Activated T-cell treated with anti-CD3 and anti-CD28 coated beads, Interleukin-2, amount 50 U/mL, for 1 hour (primary cell): Measurements from ENCODE around the gene TMEM123.
"Not testable (repeated sequence)": the region's sequence is repeated elsewhere in the genome, so short reads cannot be mapped to it uniquely, and the experiment has no call there.

Experiments used
- DNase-seq: peaks from one replicate; pipeline ENCODE4 v3.0.0-alpha.2; 2020

The TMEM123 gene

DNA sequence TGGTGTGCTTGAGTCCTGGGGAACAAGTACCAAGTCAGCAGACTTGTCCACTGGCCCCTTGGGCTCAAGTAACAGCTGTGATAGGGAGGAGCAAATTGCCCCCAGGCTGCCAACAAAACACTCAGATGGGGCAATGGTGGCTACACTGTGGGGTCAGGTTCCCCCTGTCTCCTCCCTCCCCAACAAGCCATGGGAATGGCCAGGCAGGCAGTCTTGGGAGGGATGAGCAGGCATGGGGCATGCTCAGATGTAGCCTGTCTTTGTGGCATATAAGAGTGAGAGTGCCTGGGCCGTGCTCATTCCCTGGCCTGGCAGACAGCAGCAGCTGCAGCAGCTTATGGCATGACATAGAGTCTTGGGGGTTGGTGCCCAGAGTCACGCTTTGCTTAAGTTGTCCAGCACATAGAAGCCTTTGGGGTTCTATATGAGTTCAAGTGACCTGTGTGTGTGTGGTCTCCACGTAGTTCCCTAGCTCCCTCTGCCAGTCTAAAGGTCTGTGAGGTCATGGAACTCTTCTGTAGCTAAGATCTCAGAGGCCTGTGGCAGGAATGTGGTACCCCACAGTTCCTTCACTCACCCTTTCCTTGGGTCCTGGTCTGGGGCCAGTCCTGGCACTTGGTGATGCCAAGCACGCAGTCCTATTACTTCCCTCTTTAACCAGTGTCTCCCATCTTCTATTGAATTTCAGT is 60.9 kb downstream of the TMEM123 start:
- DNase-seq: no peak

GRCh38 chr11:102390667-102391465 is 61.7 kb downstream of the TMEM123 start:
- peak; percentile 57 for DNase-seq

GRCh38 chr11:102389253-102389652 is 63.3 kb downstream of the TMEM123 start:
- no peak for DNase-seq

DNA sequence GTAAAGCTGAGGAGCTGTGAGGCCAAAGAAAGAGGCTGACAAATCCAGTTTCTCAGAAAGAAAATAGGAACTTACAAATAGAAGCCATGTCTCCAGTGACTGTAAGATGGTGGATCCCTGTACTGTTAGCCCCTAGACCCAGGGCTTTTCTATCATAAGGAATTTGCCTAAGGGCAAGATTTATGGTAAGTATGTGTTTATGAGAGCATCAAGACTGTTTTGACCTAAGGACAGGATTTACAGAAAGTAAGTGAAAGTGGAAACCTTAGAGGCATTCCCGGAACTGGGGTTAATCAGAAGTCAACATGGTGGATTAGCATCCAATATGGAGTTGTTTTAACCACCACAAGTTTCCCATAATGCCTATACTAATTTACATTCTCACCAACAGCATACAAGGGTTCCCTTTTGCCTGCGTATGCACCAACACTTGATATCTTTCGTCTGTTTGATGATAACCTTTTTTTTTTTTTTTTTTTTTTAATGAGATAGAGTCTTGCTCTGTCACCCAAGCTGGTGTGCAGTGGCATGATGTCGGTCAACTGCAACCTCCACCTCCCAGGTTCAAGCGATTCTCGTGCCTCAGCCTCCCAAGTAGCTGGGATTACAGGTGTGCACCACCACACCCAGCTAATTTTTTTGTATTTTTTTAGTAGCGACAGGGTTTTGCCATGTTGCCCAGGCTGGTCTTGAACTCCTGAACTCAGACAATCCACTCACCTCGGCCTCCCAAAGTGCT is 65.4 kb downstream of the TMEM123 start:
- DNase-seq: no peak

GRCh38 chr11:102386136-102386734 is 66.3 kb downstream of the TMEM123 start:
- DNase-seq: no peak

DNA sequence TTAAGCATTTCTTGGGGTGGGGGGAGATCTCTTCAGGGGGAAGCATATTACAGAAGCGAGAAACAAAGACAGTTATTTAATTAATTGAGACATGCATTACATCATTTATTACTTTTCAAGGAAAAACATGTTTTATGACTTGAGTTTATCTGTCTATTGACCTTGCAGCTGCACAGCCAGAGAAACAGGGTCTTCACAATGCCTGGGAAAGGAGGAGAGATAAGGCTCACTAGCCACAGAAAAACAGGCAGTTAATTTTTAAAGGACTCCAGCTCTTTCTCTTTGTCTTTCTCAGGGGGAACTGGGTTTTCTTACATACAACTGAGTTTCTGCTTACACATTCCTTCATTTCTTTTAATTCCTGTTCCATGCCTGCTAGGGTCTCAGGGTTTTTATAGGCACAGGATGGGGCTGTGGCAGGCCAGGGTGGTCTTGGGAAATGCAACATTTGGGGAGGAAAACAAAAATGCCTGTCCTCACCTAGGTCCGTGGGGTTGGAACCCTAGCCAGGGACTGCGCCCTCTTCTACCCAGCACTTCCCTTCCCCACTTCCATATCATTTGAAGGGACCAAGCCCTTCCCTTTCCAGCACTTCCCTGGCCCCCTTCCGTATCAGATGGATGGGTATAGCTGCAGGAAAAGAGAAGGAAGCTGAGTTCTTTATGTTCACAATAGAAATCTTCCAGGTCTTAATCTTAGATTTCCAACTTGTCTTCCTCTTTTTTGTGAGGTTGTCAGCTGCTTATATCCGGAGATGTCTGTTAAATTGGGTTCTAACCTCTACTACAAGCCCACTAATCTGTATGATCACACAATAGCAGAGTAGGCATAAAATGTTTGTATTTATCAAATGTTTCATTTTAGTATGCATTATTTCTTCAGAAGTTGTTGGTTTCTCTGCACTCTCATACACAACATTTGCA is 67.2 kb downstream of the TMEM123 start:
- no peak for DNase-seq

- DNase-seq: no peak
Measured at GRCh38 chr11:102384419-102385079, 68.0 kb downstream of the TMEM123 start.

- DNase-seq: no peak
Measured at GRCh38 chr11:102383839-102384238, 68.7 kb downstream of the TMEM123 start.

DNA sequence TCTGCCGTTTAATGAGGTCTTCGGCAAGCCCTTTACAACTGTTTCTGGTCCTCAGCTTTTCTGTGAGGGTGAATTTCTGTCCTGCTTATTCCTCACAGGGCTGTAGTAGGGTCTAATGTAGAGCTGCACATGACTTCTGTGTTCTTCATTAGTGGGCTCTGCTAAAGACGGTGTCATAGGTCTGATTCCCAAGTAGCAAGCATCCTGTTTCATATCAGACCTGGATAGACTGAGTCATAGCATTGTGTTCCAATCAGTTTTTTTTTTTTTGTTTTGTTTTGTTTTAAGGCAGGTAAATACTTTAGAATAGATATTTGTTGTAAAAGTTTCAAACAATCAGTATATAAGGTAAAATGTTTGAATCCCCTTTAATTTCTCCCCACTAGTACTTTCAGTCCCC is 70.2 kb downstream of the TMEM123 start:
- DNase-seq: no peak

DNA sequence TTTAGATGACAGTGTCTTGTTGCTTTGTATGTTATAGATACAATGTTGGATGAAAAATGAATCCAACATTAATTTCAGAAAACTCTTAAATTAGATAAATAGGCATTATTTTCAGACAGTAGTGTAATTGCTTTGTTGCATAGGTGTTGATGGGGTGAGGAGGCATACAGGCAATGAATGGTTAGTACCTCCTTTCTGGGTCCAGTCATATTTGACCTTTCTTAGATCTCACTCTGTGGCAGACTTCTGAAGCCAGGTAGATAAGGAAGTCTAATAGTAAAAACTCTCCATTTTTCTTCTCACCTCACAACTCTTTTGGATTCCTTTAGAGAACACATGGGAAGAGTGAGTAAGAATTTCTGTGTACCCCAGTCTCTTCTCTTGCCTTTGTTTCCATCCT is 73.7 kb downstream of the TMEM123 start:
- no peak for DNase-seq

DNA sequence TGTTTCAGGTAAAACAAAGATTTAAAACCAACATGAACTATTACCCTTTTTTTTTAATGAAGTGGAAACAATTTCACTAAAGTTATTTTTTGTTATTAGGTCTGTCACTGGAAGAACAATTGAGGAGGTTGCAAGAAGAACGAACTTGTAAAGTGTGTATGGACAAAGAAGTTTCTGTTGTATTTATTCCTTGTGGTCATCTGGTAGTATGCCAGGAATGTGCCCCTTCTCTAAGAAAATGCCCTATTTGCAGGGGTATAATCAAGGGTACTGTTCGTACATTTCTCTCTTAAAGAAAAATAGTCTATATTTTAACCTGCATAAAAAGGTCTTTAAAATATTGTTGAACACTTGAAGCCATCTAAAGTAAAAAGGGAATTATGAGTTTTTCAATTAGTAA is 74.7 kb downstream of the TMEM123 start:
- DNase-seq: no peak

DNA sequence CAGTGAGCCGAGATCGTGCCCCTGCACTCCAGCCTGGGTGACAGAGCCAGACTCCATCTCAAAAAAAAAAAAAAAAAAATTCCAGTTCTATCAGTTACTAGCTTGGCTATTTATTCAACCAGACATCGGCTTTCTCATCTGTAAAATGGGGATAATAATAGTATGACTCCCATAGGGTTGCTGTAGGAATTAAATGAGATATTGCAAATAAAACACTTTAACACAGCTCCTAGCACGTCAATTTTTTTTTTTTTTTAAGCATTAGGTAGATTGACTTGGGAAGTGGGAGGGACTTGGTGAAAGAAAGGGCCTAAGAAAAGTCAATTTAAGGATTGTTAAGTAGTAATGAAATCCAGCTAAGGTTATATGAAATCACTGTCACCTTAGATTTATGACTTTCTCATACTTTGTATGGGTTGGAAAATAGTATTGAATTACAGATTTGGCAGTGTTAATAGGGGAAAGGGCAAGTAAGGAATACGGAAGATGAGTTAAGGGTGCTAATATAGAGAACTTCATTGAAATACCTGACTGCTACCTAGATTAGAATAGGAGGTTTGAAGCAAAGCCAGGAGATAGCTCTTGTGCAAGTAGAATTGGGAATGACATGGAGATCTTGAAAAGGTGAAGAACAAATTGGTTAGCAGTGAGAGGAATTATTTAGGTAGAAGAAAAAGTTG is 76.7 kb downstream of the TMEM123 start:
- no peak for DNase-seq

DNA sequence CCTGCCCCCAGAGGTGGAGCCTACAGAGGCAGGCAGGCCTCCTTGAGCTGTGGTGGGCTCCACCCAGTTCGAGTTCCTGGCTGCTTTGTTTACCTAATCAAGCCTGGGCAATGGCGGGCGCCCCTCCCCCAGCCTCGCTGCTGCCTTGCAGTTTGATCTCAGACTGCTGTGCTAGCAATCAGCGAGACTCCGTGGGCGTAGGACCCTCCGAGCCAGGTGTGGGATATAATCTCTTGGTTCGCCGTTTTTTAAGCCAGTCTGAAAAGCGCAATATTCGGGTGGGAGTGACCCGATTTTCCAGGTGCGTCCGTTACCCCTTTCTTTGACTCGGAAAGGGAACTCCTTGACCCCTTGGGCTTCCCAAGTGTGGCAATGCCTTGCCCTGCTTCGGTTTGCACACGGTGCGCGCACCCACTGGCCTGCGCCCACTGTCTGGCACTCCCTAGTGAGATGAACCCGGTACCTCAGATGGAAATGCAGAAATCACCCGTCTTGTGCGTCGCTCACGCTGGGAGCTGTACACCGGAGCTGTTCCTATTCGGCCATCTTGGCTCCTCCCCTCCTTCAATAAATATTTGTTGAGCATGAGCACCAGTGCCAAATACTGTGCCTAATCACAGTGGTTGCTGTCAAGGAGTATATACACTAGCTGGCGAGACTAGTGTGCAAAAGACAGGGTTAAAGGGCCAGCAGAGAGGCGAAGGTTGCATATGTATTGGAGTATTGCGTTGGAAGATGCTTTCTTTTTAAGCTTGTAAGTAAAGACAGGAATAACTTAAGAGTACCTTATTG is 77.7 kb downstream of the TMEM123 start:
- not testable (repeated sequence) for DNase-seq

DNA sequence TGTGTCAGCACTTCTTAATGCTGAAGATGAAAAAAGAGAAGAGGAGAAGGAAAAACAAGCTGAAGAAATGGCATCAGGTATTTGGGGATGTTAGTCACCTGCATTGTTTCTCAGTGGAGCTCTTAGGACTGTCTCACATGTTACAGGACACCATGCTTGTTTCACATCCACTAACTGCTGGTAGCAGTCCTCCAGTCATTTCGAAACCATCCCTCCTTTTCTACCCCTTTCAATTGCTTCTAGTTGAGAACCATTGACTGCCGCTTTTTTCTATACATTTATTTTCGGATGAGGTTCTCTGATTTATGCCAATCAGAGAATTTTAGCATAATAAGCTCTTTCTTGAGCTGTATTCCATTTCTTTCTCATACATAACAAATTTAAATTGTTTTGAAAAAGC is 84.1 kb downstream of the TMEM123 start:
- no peak for DNase-seq

DNA sequence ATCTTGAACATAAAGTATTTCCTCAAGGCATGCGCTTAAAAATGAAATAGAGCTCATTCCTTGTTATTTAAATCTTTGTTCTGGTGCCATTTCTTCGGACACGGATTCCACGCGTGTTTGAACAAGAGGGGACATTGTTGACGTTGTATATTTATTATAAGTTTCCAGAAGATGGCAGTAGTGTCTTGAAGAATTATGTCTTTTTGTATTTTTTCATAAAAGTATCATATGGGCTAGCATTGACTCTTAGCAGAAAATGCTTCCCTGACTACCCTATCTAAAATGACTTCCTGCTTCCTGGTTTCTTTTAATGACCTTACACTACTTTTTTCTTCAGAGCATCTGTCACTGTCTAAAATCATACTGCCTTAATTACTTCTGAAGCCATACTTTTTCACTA is 85.2 kb downstream of the TMEM123 start:
- DNase-seq: no peak

GRCh38 chr11:102364991-102365390 is 87.6 kb downstream of the TMEM123 start:
- no peak for DNase-seq

GRCh38 chr11:102361086-102362031 is 91.2 kb downstream of the TMEM123 start:
- DNase-seq: peak; percentile 58

GRCh38 chr11:102360681-102361080 is 91.9 kb downstream of the TMEM123 start:
- peak; percentile 50 for DNase-seq

GRCh38 chr11:102359372-102359771 is 93.2 kb downstream of the TMEM123 start:
- no peak for DNase-seq
